Measurements from ENCODE around the gene SLC22A25. TPM values are rescaled to one million over a fixed set of nuclear protein-coding genes. Genes with fewer than 3 reads are reported as not detected.
"Not testable (repeated sequence)": the region's sequence is repeated elsewhere in the genome, so short reads cannot be mapped to it uniquely, and the experiment has no call there.

SLC22A25 gene
- polyA plus RNA-seq, 12 donors = 0.11 to 0.27 TPM; not detected in 10

DNA sequence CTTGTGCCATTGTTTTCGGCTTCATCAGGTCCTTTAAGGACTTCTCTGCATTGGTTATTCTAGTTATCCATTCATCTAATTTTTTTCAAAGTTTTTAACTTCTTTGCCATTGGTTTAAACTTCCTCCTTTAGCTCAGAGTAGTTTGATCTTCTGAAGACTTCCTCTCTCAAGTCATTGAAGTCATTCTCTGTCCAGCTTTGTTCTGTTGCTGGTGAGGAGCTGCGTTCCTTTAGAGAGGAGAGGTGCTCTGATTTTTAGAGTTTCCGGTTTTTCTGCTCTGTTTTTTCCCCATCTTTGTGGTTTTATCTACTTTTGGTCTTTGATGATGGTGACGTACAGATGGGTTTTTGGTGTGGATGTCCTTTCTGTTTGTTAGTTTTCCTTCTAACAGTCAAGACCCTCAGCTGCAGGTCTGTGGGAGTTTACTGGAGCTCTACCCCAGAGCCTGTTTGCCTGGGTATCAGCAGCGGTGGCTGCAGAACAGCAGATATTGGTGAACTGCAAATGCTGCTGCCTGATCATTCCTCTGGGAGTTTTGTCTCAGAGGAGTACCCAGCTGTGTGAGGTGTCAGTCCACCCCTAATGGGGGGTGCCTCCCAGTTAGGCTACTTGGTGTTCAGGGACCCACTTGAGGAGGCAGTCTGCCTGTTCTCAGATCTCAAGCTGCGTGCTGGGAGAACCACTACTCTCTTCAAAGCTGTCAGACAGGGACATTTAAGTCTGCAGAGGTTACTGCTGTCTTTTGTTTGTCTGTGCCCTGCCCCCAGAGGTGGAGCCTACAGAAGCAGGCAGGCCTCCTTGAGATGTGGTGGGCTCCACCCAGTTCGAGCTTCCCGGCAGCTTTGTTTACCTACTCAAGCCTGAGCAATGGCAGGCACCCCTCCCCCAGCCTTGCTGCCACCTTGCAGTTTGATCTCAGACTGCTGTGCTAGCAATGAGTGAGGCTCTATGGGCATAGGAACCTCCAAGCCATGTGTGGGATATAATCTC lies 7.6 kb downstream of the SLC22A25 start:
- not testable (repeated sequence) for DNase-seq

DNA sequence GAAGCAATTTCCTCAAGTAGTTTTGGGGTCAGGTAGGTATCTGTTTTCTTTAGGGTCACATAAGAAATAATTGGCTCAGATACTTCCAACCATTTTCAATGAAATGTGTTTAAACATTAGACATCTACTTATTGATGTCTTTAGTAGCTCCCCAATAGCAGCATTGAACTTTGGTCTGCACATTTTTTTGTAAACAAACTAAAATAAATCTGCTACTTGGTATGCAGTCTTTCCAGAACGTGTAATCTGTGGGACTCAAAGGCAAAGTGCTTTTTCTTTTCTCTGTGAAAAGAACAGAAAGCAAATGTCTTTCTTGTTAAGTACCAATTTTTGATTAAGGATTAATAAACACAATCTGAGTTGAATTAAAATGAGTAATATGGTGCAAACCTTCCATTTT lies 13.6 kb downstream of the SLC22A25 start:
- no peak for DNase-seq

DNA sequence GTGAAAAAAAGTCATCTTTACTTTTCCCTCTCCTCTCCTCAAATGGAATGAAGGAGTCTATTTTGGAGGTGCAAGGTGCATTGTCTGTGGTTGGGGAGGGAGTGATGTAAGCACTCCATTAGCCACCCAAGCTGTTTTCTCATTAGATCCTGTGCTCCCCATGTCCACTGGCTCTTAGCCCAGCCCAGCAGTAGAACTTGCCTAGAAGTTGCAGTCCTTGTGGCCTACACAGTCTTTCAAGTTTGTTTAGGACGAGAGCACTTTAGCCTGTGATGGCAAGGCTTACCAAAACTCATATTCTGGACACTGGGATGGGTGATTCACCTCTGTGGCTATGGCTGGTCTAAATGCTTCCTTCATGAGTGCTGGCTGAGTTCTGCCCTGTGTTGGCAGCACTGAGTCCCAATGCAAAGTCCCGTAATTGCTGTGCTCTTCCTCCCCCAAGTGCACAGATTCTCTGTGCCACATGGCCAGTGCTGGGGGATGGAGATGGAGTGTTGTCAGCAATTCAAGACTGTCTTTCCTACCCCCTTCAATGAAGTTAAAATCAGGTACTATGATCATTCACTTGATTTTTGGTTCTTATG lies 15.8 kb downstream of the SLC22A25 start:
- DNase-seq = no peak

DNA sequence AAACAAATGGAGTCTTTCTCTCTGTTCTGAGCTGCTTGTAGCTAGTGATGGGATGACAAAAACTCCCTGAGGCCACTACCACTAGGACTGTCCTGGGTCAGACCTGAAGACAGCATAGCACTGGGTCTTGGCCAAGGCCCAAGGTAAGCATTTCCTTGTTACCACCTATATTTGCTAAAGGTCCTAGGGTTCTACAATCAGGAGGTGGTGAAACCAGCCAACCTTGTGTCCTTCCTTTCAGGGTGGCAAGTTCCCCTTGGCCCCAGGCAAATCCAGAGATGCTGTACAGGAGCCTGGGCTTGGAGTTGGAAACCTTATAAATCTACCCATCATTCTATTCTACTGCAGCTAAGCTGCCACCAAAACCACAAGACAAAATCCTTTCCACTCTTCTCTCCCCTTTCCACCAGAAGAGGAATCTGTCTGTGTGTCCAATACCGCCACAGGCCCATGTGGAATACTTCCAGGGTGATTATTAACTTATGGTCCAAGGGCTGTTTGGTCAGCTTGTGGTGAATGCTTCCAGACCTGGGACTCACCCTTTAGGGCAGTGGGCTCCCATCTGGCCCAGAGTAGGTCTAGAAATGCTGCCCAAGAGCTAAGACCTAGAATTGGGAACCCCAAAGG lies 16.8 kb downstream of the SLC22A25 start:
- no peak for DNase-seq

- no peak for DNase-seq
Observed at GRCh38 chr11:63214093-63214492, 29.3 kb downstream of the SLC22A25 start.

DNA sequence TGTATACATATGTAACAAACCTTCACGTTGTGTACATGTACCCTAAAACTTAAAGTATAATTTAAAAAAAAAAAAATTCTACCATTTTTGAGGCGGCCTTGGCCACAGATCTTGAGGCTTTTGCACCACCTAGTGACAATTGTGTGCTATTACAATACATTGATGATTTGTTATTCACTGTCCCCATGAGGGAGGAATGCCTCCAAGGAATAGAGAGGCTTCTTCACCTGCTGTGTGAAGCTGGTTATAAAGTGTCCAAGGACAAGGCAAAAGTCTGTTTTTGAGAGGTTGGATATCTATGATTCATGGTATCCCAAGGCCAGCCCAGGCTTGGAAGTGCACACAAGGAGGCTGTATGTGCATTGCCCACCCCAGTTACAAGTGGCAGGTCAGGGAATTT lies 30.7 kb downstream of the SLC22A25 start:
- DNase-seq = no peak

- DNase-seq = no peak
Observed at GRCh38 chr11:63210111-63210510, 33.3 kb downstream of the SLC22A25 start.

Other genes with a start within 250 kb of the SLC22A25 start
- under 1 TPM in 2 of 12 donors, not detected in 10; 0.18 to 0.56 TPM for gene SLC22A8, start 227.8 kb downstream of the SLC22A25 start, polyA plus RNA-seq (ENCODE audit: insufficient read length in 12 of 12)
- gene SLC22A24, start 99.4 kb downstream of the SLC22A25 start, polyA plus RNA-seq (ENCODE audit: insufficient read length in 12 of 12) = not detected
- gene SLC22A9, start 126.2 kb upstream of the SLC22A25 start, polyA plus RNA-seq (ENCODE audit: insufficient read length in 12 of 12) = under 1 TPM in 2 of 12 donors, not detected in 10; 0.08 to 0.70 TPM
- 1 to 10 TPM in 10 of 12 donors, not detected in 2; 1.9 to 7.4 (median 3.1) TPM for gene PLAAT5, start 247.6 kb upstream of the SLC22A25 start, polyA plus RNA-seq (ENCODE audit: insufficient read length in 12 of 12)